Hepatocyte (in vitro differentiated cells): Measurements from ENCODE around the gene GNPTG. TPM values are rescaled to one million over a fixed set of nuclear protein-coding genes. Genes with fewer than 3 reads are reported as not detected.
"Not testable (repeated sequence)": the region's sequence is repeated elsewhere in the genome, so short reads cannot be mapped to it uniquely, and the experiment has no call there.

Experiments
- DNase-seq: peaks from one replicate; pipeline ENCODE4 v3.0.0-alpha.2; 2016; ENCODE audit warnings: low spot score
- H2AFZ ChIP-seq: fragments of 200-600 bp; sonication (generic); 2 replicates; pipeline ENCODE4 v1.6.0; 2016; ENCODE audit warnings: antibody characterized with exemption, mild to moderate bottlenecking
- H3K27ac ChIP-seq: fragments of 200-600 bp; sonication (generic); 2 replicates; pipeline ENCODE4 v1.5.1; 2016; ENCODE audit warnings: mild to moderate bottlenecking
- H3K27me3 ChIP-seq: fragments of 200-600 bp; sonication (generic); 2 replicates; pipeline ENCODE4 v1.6.1; 2016
- H3K36me3 ChIP-seq: fragments of 200-600 bp; sonication (generic); replicated peaks from 2 replicates; pipeline ENCODE4 v1.5.1; 2016; ENCODE audit warnings: low read depth; ENCODE audit not compliant: insufficient read depth
- H3K4me1 ChIP-seq: fragments of 200-600 bp; sonication (generic); 2 replicates; pipeline ENCODE4 v1.5.1; 2016; ENCODE audit warnings: mild to moderate bottlenecking, moderate library complexity; ENCODE audit not compliant: insufficient read depth
- H3K4me2 ChIP-seq: fragments of 200-600 bp; sonication (generic); 2 replicates; pipeline ENCODE4 v1.6.0; 2016
- H3K4me3 ChIP-seq: fragments of 200-600 bp; sonication (generic); 2 replicates; pipeline ENCODE4 v1.5.1; 2016; ENCODE audit warnings: mild to moderate bottlenecking
- H3K79me2 ChIP-seq: fragments of 200-600 bp; sonication (generic); 2 replicates; pipeline ENCODE4 v1.6.0; 2017; ENCODE audit warnings: mild to moderate bottlenecking
- H3K9me2 ChIP-seq: fragments of 200-600 bp; sonication (generic); replicated peaks from 2 replicates; pipeline ENCODE4 v1.6.0; 2017; ENCODE audit warnings: mild to moderate bottlenecking; ENCODE audit not compliant: insufficient read depth
- H3K9me3 ChIP-seq: fragments of 200-600 bp; sonication (generic); 2 replicates; pipeline ENCODE4 v1.5.1; 2016; ENCODE audit warnings: low read depth, mild to moderate bottlenecking
- H4K20me1 ChIP-seq: fragments of 200-600 bp; sonication (generic); 2 replicates; pipeline ENCODE4 v1.6.0; 2016; ENCODE audit warnings: mild to moderate bottlenecking; ENCODE audit not compliant: insufficient read depth, poor library complexity, severe bottlenecking
- CTCF ChIP-seq: fragments of 200-600 bp; sonication (generic); IDR thresholded peaks from 2 replicates; pipeline ENCODE4 v1.5.1; 2016; ENCODE audit warnings: antibody characterized with exemption, mild to moderate bottlenecking; ENCODE audit not compliant: poor library complexity
- EZH2 ChIP-seq: fragments of 200-600 bp; sonication (generic); IDR thresholded peaks from 2 replicates; pipeline ENCODE4 v1.6.1; 2016; ENCODE audit warnings: antibody characterized with exemption, mild to moderate bottlenecking, borderline replicate concordance
- EZH2phosphoT487 ChIP-seq: fragments of 200-600 bp; sonication (generic); IDR thresholded peaks from one replicate; pipeline ENCODE4 v1.6.1; 2018; ENCODE audit warnings: antibody characterized with exemption, mild to moderate bottlenecking, low read depth, moderate library complexity; ENCODE audit not compliant: unreplicated experiment, severe bottlenecking
- WGBS: methylation state at CpG from one replicate; pipeline ENCODE4 v1.1.6; 2016; ENCODE audit warnings: low lambda C conversion rate; ENCODE audit errors: missing lambda C conversion rate; 5-methylcytosine and 5-hydroxymethylcytosine counted together
- polyA plus RNA-seq: library from polyadenylated mRNA; unstranded; fragments of >200 nt; fragmentation: Nextera tagmentation; extraction: Ambion mirVana; gene quantifications from 2 replicates; pipeline ENCODE4 v1.2.1, GENCODE V29; 2016
- total RNA-seq: library from RNA; depleted of rRNA; stranded (reverse); fragments of >200 nt; gene quantifications from 2 replicates; pipeline ENCODE4 v1.2.3, GENCODE V29; 2014

GNPTG gene
- total and polyA plus RNA-seq, 2 experiments from 2014 or later, result 76.6 to 133 TPM

- no peaks in the 10 kb centered on the region for H3K36me3 ChIP-seq
- H3K9me2 ChIP-seq, result no peaks in the 10 kb centered on the region
- no peaks in the 10 kb centered on the region for H3K79me2 ChIP-seq
- no peak for DNase-seq
- no peak overlapping the region for H3K4me2 ChIP-seq
- no peak overlapping the region for H2AFZ ChIP-seq
- H4K20me1 ChIP-seq, result peaks cover 10% of the 10 kb centered on the region
- TF ChIP-seq EZH2 (no peak), CTCF (no peak)
- no peaks in the 10 kb centered on the region for H3K9me3 ChIP-seq
- WGBS, result 84% methylated on average over 17 of the region's 17 CpGs
- peaks cover 2% of the 10 kb centered on the region for H3K27me3 ChIP-seq
- no peak overlapping the region for H3K27ac ChIP-seq
- no peak overlapping the region for H3K4me3 ChIP-seq
- peaks cover 2% of the 10 kb centered on the region for H3K4me1 ChIP-seq
Measured at GRCh38 chr16:1326391-1326790, 25.3 kb upstream of the GNPTG start.

- no peaks in the 10 kb centered on the region for H3K36me3 ChIP-seq
- no peak for TF ChIP-seq EZH2phosphoT487
- TF ChIP-seq EZH2, result no peak
- TF ChIP-seq CTCF, result no peak
- DNase-seq, result no peak
- H4K20me1 ChIP-seq, result peaks cover 10% of the 10 kb centered on the region
- no peaks in the 10 kb centered on the region for H3K9me2 ChIP-seq
- H3K9me3 ChIP-seq, result no peaks in the 10 kb centered on the region
- H3K4me2 ChIP-seq, result no peak overlapping the region
- no peak overlapping the region for H2AFZ ChIP-seq
- no peak overlapping the region for H3K27ac ChIP-seq
- H3K4me3 ChIP-seq, result no peak overlapping the region
- H3K4me1 ChIP-seq, result peaks cover 9% of the 10 kb centered on the region
- 85% methylated on average over 17 of the region's 17 CpGs for WGBS
- H3K27me3 ChIP-seq, result peaks cover 9% of the 10 kb centered on the region
- H3K79me2 ChIP-seq, result no peaks in the 10 kb centered on the region
Measured at GRCh38 chr16:1326946-1327618, 24.6 kb upstream of the GNPTG start.

- no peaks in the 10 kb centered on the region for H3K36me3 ChIP-seq
- TF ChIP-seq EZH2 (no peak), CTCF (no peak)
- 60% methylated on average over 5 of the region's 5 CpGs for WGBS
- no peak overlapping the region for H3K4me2 ChIP-seq
- no peak for DNase-seq
- peaks cover 14% of the 10 kb centered on the region for H3K4me1 ChIP-seq
- no peaks in the 10 kb centered on the region for H3K9me3 ChIP-seq
- no peak overlapping the region for H3K27ac ChIP-seq
- H2AFZ ChIP-seq, result no peak overlapping the region
- no peak overlapping the region for H3K4me3 ChIP-seq
- H3K9me2 ChIP-seq, result no peaks in the 10 kb centered on the region
- peaks cover 14% of the 10 kb centered on the region for H3K27me3 ChIP-seq
- H3K79me2 ChIP-seq, result no peaks in the 10 kb centered on the region
- H4K20me1 ChIP-seq, result peaks cover 8% of the 10 kb centered on the region
Measured at GRCh38 chr16:1327619-1327947, 24.1 kb upstream of the GNPTG start.

- H3K9me2 ChIP-seq, H3K4me3 ChIP-seq, H2AFZ ChIP-seq, H3K9me3 ChIP-seq, H3K79me2 ChIP-seq, DNase-seq, H3K27ac ChIP-seq, H4K20me1 ChIP-seq, H3K36me3 ChIP-seq, H3K4me2 ChIP-seq: not testable (repeated sequence)
- peaks cover 20% of the 10 kb centered on the region for H3K27me3 ChIP-seq
- peaks cover 20% of the 10 kb centered on the region for H3K4me1 ChIP-seq
- 96% methylated on average over 20 of the region's 20 CpGs for WGBS
Measured at GRCh38 chr16:1328136-1328535, 23.6 kb upstream of the GNPTG start.

DNA sequence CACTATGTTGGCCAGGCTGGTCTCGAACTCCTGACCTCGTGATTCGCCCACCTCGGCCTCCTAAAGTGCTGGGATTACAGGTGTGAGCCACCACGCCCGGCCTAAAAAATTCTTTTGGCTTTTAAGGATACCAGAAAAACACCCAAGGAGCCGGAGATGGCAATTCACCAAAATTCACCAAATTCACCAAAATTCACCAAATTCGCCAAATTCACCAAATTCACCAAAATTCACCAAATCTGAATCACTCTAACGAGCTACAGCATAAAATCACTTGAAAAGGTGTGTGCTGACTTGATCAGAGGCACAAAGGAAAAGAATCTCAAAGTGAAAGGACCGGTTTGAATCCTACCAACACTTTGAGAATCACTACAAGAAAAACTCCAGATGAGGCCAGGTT lies 22.8 kb upstream of the GNPTG start:
- not testable (repeated sequence) for H4K20me1 ChIP-seq, H3K9me2 ChIP-seq, H3K9me3 ChIP-seq, H3K36me3 ChIP-seq, DNase-seq, H2AFZ ChIP-seq, H3K27ac ChIP-seq, H3K4me2 ChIP-seq, H3K79me2 ChIP-seq, H3K4me3 ChIP-seq
- Histone ChIP-seq H3K4me1 (peaks cover 24% of the 10 kb centered on the region), H3K27me3 (peaks cover 26% of the 10 kb centered on the region)
- 96% methylated on average over 10 of the region's 10 CpGs for WGBS
